ENCODE results near the gene PLK3. TPM values are rescaled to one million over a fixed set of nuclear protein-coding genes. Genes with fewer than 3 reads are reported as not detected.
A peak's percentile ranks its signal among the peaks of the same experiment; 100 is the strongest.

The PLK3 gene
- total and polyA plus RNA-seq, 9 of the 15 experiments (the other 6 are each of a cell fraction or from before 2014, with no cell fraction given): 0.52 to 22.7 (median 11.0) TPM

DNA sequence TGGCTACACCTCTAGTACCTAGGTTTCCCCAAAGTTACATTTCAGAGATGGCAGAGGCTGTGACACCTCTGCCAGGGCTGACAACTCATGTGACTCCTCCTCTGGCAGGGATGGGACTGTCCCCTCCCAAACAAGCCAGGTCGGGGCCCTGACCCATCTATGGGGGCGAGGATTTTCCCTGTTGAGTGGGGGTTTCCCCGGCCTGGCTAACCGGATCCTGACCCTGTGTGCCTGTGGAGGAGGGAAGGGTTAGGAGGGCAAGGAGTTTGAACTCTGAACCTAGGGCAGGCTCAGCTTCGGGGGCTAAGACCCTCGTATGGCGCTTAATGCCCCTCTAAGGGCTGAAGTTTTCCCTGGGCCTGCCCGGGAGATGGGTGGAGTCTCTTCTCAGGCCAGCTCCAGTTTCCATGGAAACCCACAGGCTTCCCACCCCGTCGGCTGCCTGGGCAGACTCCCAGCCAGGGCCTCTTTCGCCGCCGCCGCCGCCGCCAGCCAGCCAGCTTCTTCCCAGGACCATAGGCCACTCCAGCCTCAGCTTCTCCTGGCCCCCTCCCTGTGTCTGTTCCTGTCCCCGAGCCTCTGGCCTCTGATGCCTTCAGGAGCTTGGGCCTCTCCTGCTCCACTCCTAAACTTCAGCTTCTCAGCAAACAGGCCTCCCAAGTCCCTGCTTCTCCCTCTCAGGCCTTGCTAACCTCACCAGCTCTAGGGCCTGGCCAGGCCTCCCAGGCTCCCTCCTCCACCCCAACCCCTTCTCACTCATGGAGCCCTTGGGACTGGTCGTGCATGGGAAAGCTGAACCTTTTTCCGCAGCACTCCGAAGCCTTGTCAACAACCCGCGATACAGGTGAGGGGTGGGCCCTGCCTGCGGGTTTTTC, 8.1 kb downstream of the PLK3 start, which contains the start of gene BTBD19 (continued):
- TF ChIP-seq, protein P1, sequence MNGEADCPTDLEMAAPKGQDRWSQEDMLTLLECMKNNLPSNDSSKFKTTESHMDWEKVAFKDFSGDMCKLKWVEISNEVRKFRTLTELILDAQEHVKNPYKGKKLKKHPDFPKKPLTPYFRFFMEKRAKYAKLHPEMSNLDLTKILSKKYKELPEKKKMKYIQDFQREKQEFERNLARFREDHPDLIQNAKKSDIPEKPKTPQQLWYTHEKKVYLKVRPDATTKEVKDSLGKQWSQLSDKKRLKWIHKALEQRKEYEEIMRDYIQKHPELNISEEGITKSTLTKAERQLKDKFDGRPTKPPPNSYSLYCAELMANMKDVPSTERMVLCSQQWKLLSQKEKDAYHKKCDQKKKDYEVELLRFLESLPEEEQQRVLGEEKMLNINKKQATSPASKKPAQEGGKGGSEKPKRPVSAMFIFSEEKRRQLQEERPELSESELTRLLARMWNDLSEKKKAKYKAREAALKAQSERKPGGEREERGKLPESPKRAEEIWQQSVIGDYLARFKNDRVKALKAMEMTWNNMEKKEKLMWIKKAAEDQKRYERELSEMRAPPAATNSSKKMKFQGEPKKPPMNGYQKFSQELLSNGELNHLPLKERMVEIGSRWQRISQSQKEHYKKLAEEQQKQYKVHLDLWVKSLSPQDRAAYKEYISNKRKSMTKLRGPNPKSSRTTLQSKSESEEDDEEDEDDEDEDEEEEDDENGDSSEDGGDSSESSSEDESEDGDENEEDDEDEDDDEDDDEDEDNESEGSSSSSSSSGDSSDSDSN (IDR thresholded peaks at IDR 0.05; ENCODE audit: borderline replicate concordance in 1 of 2, low read depth in 2 of 2, low read length in 2 of 2): 0 out of 4 replicates have a peak, but pooled peaks of 1 of the 2 experiments have one; percentile 46
- TF ChIP-seq TCFL5 (CRISPR knock-in tag; conservative IDR thresholded peaks at IDR 0.05) (no peak), ZNF778 (CRISPR knock-in tag; IDR thresholded peaks at IDR 0.05) (no peak), BHLHE40 (IDR thresholded peaks at IDR 0.05; ENCODE audit: low read length) (no peak), GABPB1 (CRISPR knock-in tag; IDR thresholded peaks at IDR 0.05) (no peak), PTRF (tag; IDR thresholded peaks at IDR 0.05) (peak; percentile 23), ZNF551 (CRISPR knock-in tag; IDR thresholded peaks at IDR 0.05) (no peak), ELF2 (CRISPR knock-in tag; IDR thresholded peaks at IDR 0.05) (peak; percentile 16; the same call in 1 of the 2 replicates), TAF1 (IDR thresholded peaks at IDR 0.05; ENCODE audit: control insufficient read depth, extremely low read depth, insufficient read depth, low read length, severe bottlenecking) (no peak)
- TF ChIP-seq, protein P2, sequence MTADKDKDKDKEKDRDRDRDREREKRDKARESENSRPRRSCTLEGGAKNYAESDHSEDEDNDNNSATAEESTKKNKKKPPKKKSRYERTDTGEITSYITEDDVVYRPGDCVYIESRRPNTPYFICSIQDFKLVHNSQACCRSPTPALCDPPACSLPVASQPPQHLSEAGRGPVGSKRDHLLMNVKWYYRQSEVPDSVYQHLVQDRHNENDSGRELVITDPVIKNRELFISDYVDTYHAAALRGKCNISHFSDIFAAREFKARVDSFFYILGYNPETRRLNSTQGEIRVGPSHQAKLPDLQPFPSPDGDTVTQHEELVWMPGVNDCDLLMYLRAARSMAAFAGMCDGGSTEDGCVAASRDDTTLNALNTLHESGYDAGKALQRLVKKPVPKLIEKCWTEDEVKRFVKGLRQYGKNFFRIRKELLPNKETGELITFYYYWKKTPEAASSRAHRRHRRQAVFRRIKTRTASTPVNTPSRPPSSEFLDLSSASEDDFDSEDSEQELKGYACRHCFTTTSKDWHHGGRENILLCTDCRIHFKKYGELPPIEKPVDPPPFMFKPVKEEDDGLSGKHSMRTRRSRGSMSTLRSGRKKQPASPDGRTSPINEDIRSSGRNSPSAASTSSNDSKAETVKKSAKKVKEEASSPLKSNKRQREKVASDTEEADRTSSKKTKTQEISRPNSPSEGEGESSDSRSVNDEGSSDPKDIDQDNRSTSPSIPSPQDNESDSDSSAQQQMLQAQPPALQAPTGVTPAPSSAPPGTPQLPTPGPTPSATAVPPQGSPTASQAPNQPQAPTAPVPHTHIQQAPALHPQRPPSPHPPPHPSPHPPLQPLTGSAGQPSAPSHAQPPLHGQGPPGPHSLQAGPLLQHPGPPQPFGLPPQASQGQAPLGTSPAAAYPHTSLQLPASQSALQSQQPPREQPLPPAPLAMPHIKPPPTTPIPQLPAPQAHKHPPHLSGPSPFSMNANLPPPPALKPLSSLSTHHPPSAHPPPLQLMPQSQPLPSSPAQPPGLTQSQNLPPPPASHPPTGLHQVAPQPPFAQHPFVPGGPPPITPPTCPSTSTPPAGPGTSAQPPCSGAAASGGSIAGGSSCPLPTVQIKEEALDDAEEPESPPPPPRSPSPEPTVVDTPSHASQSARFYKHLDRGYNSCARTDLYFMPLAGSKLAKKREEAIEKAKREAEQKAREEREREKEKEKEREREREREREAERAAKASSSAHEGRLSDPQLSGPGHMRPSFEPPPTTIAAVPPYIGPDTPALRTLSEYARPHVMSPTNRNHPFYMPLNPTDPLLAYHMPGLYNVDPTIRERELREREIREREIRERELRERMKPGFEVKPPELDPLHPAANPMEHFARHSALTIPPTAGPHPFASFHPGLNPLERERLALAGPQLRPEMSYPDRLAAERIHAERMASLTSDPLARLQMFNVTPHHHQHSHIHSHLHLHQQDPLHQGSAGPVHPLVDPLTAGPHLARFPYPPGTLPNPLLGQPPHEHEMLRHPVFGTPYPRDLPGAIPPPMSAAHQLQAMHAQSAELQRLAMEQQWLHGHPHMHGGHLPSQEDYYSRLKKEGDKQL (CRISPR knock-in tag; IDR thresholded peaks at IDR 0.05; ENCODE audit: borderline replicate concordance): no peak
- TF ChIP-seq, protein P3, sequence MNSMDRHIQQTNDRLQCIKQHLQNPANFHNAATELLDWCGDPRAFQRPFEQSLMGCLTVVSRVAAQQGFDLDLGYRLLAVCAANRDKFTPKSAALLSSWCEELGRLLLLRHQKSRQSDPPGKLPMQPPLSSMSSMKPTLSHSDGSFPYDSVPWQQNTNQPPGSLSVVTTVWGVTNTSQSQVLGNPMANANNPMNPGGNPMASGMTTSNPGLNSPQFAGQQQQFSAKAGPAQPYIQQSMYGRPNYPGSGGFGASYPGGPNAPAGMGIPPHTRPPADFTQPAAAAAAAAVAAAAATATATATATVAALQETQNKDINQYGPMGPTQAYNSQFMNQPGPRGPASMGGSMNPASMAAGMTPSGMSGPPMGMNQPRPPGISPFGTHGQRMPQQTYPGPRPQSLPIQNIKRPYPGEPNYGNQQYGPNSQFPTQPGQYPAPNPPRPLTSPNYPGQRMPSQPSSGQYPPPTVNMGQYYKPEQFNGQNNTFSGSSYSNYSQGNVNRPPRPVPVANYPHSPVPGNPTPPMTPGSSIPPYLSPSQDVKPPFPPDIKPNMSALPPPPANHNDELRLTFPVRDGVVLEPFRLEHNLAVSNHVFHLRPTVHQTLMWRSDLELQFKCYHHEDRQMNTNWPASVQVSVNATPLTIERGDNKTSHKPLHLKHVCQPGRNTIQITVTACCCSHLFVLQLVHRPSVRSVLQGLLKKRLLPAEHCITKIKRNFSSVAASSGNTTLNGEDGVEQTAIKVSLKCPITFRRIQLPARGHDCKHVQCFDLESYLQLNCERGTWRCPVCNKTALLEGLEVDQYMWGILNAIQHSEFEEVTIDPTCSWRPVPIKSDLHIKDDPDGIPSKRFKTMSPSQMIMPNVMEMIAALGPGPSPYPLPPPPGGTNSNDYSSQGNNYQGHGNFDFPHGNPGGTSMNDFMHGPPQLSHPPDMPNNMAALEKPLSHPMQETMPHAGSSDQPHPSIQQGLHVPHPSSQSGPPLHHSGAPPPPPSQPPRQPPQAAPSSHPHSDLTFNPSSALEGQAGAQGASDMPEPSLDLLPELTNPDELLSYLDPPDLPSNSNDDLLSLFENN (IDR thresholded peaks at IDR 0.05; ENCODE audit: low read depth in 2 of 2, low read length in 2 of 2): no peak
- TF ChIP-seq, protein P4, sequence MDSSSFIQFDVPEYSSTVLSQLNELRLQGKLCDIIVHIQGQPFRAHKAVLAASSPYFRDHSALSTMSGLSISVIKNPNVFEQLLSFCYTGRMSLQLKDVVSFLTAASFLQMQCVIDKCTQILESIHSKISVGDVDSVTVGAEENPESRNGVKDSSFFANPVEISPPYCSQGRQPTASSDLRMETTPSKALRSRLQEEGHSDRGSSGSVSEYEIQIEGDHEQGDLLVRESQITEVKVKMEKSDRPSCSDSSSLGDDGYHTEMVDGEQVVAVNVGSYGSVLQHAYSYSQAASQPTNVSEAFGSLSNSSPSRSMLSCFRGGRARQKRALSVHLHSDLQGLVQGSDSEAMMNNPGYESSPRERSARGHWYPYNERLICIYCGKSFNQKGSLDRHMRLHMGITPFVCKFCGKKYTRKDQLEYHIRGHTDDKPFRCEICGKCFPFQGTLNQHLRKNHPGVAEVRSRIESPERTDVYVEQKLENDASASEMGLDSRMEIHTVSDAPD (CRISPR knock-in tag; IDR thresholded peaks at IDR 0.05): no peak
